ENCODE results near the gene HDAC4.
A peak's percentile ranks its signal among the peaks of the same experiment; 100 is the strongest.

Gene HDAC4

DNA sequence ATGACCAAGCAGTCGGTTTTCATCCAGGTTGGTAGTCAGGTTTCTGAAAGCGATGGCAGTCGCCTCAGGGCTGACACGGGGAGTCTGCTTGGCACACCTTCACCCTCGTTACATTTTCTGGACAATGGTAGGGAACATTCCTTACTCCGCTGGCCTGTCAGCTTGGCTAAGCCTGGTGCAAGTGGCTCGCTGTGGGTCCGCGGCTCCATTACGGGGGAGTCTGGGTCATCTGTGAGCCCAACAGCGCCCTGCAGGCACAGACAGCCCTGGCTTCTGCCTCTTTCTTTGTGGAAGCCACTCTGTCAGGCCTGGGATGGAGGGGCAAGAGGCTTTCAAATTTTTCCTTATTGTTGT lies 95.6 kb downstream of the HDAC4 start:
- DNase-seq: no peak

DNA sequence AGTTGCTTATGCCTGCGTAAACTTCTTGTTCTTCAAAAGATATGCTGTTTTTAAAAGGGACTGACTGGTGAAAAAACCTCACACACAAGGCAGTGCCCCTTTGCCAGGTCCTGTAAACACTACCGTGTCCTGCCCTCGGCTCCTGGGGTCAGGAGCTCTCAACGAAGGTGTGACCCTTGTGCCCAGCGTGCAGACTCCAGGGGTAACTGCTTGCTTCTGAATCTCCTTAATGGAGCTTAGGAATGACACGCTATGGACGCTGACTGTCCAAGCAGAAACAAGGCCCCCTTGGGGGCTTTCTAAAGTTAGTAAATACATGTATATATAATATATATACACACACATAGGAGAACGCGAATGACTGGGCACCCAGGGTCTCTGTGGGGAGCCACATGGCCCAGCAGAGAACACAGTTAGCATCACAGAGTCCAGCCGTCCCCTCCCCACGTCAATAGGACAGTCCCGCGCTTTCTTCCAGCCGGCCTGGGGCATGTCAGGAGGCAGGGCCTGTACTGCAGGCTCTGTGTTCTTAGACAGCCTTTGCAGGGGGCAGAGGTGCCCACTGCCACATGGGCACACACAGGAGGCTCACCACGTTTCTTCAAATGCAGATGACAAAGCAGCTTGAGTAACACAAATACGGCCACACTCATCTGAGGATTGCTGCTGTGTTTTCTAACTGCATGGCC lies 96.1 kb downstream of the HDAC4 start:
- DNase-seq: no peak

DNA sequence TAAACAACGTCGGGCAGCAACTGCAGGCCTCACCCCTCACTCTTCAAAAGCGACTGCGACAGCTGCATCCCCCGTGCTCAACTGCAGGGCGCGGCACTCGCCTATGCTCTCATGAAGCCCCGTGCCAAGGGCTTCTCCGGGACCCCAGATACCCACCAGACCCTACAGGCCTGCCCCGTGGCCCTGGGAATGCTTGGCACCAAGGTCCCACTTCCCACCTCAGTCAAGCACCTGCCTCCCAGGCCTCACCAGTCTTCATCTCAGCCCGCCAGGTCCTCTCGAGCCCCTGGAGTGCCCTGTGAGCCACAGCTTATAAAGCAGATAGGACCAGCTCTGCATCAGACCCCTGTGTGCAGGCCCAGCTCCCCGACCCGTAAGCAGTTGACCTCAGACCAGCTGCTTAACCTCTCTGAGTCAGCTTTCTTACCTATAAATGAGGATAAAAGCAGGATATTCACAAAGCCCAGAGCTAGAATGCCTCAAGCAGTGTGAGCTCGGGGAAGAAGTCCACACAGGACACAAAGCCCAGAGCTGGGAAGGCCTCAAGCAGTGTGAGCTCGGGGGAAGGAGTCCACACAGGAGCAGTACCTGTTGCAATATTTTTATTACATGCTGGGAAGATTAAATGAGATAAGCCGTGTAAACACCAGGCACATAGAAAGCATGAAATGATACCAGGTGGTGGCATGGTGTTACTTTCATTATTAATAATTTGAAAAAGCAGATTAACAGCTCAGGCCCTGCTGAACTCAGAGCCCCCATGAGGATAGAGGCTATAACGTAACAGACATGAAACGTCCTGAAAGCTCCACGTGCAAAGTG lies 96.9 kb downstream of the HDAC4 start:
- DNase-seq: no peak

DNA sequence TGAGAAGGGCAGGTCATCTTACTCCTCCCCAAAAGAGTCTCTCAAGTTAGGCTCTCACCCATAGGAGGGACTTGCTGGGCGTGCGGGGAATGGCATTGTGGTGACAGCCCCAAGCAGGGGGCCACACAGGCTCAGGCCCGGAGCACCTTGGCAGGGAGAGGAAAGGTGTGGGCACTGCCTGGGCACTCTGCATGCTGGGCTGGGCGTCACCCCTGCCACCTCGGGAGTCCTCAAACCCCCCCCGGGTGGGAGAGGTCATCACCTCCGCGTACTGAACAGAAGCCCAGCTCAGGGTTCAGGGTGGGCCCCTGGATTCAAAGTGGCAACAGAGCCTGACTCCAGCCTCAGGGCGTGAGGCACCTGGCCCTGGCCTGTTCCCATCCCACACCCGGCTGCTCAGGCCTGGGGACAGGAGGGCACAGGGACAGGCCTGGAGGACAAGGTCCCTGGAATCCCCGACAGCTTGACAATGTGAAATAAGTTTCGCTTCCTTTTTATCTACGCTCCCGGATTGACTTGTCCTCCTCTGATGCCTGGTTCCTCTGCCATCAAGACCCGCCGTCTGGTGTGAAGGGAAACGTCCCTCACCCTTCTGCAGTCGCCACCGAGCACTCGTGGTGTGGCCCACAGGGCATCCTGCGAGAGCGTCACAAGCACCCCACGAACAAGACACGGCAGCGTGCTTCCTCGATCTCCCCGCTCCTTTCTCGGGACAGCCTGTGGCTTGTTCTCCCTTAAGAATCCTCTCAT lies 97.8 kb downstream of the HDAC4 start:
- DNase-seq: no peak

DNA sequence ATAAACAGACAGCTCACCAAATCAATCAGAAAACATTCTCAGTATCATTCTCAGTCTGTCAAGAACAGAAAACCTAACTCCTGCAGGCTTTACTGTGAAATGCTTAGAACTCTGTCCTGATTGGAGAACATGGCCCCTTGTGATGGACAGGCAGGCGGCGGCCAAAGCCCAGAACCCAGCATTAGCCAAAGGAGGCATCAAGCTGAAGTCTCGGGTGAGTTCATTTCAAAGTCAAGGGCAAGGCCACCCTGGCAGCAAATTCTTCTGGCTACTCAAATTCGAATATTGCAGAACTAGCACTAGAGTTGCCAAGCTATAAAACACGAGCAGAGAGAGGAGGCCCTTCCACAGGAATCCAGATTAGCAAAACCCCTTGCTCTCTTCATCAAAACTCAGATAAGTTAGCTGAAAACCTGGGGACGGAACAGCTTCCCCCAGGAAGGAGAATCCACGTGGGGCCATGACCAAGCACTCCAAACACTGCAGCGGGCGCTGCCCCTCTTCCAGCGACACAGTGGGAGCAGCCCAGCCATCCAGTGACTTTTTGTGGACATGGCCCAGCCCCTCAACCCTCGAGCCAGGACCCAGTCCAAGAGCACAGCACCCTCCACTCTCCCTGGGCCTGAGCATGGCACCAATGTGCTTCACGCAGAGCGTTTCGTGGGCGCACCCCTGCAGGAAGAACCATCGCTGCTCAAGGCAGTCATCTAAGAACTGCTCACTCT lies 98.6 kb downstream of the HDAC4 start:
- DNase-seq: no peak

DNA sequence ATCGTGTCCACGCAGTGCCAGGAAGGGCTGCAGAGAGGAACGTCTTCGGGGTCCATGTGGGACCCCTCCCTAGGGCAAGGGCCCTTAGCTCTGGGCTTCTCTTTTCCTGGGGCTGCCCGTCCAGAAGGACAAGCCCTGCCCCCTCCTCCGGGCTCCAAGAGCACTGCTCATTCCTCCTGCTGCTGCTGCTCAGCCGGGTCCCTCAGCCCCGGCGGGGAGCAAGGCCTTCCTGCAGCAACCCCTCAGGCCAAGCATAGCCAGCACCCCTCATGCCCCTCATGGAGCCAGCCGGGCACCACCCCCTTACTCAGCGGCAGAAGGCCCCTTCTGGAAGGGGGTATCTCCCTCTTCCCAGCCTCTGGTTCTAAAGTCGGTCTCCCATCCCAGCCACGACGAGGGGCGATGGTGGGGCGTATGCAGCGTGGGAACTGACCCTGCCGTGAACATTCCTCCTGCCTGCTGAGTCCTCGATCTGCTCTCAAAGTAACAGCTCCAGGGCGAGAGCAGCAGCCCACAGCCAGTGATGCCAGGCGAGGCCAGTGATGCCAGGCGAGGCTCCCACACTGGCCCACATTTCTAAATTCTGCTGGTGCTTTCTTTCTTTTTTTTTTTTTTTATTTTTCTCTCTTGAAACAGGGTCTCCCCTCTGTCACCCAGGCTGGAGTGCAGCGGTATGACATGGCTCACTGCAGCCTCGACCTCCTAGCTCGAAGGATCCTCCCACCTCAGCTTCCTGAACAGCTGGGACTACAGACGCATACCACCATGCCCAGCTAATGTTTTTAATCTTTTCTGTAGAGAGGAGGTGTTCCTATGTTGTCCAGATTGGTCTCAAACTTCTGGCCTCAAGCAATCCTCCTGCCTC lies 99.7 kb downstream of the HDAC4 start:
- DNase-seq: peak in 1 of 2 experiments; percentile 2

DNA sequence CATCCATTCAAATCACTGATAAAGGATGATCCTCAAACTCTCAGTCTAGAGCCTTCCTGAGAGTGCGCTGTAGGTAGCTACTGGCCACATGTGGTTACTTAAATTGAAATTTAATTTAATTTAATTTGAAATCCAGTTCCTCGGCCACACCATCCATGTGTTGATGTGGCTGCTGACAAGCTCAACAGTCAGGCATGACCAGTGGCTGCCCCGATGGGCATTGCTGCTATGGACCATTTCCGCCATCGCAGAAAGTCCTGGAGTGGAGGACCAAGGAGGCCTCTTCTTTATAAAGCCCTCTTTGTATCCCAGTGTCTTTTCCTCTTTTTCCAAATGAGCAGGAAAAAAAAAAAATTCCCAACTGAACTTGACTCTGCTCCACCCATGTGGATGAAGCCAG lies 100.6 kb downstream of the HDAC4 start:
- DNase-seq: no peak

DNA sequence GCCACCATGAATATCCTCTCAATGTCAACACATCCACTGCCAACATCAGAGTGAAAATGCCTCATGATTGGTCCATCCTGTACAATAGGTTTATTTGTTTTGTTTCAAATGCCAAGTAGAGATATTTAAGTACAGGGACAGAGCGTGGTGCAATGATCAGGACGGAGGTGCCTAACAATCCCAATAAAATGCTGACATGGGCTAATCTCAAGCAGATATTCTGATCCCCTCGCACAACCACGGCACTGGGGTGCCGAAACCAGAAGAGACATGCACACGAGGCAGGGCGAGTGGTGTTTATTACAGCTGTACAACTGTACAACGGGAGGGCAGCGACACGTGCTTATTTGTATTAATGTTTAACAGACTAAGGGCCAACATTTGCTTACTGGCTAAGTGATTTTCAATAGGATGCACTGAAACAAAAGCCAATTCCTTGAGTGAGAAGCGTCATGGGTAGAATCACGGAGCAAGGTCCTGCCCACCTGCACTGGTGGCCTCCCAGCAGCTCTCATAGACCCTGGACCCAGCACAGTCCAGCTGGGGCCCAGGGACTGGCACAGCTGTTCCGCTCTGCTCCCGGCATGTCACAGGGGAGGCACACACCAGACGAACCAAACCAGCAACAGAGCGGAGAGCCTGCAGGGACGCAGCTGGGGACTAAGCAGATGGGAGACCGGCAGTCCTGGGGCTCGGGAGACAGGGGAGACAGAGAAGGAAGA lies 101.4 kb downstream of the HDAC4 start:
- no peak for DNase-seq

DNA sequence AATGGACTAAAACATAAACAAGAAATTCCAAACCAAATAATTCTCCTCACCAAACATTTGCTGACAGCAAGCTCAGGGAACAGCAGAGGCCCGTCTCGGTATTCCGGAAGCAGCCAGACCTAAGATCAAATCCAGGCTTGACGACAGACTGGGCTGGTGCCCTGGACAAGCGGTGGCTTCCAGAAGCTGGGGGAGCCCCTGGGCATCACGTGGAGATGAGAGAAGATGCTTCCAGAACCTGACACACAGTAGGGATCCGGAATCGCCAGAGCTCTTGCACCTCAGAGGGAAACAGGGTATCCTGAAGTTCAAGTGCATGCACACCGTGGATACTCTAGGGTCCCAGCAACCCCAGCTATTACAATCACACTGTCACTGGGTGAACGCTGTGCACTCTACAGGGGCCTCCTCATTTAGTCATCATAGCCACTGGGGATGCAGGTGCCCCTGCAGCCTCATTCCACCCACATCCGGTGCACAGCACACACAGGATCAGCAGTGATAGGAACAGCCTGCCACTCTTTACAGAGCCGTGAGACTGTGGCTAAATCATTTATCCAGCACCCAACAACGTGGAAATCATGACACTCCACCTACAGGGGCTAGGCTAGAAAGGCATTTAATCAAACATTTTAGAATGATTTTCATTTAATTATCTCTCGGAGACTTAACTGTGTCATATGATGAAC lies 102.6 kb downstream of the HDAC4 start:
- DNase-seq: peak; percentile 9 to 14

DNA sequence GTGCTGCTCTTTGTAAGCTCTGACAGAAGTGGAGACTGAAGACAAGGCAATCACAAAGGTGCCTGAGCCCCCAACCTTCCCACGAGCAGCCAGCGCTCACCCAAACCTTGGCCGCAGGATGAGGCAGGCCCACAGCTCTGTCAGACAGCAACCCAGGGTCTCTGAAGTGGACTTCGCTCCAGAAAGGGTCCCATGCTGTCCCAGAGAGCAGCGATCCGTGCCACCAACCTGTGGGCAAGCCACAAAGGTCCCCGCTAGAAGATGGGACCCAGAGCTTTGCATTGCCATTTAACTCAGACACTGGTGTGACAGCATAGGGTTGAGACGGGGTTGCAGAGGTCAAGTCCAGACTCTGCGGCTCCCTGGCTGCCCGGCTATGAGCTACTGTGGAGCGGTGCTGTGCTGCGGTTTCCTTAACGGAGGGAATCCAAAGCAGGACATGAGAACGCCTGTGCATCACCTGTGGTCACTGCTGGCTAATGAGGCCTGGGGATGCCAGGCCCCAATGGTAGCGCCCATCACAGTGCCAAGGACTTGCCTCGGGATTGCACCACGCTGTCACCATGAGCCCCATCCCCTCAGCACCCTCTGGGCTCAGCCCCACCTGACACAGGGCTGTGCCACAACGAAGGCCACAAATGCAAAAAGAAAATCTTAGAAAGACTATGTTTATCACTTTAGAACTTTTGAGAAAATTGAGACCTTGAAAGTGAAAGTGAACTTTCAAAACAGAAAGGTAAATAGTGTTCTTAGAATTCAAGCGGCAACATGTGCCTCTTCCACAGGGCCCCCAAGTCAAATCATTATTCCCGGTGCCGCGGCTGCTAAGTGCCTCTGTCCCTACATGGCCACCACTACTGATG lies 103.4 kb downstream of the HDAC4 start:
- no peak for DNase-seq

DNA sequence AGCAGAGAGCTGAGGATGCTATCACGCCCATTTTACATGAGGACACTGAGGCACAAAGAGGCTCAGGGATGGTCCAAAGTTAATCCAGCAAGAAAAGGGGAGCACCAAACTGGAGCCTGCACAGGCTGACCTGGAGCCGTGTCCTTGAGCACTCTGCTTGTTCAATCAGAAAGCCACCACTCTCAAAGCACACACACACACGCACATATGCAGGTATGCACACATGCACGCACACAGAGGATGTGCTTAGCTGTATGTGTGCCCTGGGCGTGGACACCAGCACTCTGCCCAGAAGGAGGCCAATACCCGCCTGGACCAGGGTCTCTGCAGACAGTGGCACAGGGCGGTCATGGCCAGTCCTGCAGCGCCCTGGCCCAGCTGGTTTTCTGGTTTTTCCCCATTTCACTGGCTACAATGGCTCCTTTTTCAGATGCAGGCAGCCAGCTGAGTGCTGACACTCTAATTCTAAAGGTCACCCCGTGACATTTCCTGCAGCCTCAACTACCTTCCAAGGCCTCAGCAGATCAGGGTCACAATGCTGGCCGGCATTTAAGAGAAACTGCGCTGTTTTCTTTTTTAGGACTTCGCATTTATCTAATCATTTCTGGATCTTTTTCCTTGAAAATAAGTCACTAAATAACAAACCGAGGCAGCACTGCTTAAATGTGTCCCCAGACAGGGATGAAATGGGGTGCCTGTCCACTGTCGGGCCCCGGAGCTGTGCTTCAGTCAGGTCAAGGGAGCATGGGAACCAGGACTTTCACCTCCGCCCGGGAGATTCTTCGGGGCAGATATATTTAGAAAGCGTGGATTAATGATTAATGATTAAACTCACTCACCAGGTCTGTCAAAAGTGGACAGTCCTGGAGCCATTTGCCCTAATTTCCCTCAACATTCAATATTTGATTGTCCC lies 104.5 kb downstream of the HDAC4 start:
- no peak for DNase-seq

DNA sequence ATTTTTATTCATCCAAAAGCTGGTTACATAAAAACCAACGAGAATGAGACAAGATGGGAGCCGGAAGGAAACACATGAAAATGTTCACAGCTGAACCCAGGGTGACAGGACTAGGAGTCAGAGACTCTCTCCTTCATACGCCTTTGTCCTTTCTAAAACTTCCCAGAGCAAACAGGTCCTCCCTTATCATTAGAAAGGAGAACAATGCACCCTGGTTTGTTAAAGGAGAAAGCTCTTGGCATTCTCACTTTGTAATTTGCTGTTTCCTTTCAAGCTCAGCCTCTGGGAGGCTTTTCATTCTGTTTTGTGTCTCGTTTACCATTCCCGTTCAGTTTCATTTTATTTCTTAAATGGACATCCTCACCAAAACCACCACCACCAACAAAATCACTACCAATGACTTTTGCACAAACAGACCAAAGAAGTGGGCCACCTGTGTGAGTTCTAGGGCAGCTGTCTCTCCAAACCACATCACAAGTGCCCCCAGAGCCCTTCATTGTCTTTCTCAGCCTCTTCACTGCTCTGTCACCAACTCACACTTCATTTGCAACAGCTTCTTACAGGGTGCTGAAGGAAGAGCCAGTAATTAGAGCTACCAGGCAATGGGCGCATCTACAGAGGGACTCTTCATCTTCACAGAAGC lies 105.3 kb downstream of the HDAC4 start:
- DNase-seq: no peak

DNA sequence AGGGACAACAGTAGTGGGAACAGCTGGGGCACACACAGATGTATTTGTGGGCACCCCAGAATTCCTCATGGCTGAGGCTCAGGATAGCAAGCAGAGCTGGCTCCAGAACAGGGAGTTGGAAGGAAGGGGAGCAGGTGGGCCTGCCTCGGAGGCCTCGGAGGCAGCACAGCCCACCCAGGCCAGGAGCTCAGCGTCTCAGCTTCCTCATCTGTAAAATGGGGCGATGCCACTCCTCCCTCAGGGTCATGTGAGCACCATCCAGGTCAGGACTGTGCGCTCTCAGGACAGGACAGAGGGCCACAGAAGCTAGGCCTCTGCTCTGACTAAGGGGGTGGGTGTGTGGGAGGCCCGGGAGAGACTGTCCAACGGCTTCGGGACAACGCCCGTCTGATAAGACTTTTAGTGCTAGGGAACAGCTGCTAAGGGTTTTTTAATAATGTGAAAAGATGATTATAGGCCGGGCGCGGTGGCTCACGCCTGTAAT lies 106.2 kb downstream of the HDAC4 start:
- DNase-seq: no peak

DNA sequence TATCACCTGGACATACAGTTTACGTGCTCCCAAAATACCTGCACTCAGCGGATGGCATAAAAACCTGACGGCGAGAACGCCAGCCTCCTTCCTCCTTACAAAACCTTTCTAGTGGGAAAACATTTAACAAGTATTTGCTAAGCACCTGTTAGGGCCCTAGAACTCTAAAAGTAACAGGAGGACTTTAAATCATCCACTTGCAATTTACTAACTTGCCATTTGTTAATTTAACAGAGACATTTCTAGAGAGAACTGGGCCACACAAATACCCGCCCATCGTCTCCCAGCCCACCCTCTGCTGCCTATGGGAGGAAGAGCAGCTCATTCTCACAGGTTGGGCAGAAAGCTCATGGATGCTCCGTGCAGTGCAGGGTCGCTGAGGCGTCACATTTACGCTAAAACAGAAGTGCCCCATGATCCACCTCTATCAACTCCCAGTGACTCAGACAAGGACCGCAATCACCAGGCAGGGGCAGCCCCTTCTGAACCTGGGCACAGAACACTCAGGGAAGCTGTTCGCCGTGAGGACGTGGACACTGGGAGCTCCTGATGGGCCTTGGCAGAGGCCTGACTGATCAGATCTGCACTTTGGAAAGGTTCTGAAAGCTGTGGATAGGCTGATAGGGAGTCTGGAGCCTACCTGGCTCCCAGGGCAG lies 106.9 kb downstream of the HDAC4 start:
- no peak for DNase-seq

DNA sequence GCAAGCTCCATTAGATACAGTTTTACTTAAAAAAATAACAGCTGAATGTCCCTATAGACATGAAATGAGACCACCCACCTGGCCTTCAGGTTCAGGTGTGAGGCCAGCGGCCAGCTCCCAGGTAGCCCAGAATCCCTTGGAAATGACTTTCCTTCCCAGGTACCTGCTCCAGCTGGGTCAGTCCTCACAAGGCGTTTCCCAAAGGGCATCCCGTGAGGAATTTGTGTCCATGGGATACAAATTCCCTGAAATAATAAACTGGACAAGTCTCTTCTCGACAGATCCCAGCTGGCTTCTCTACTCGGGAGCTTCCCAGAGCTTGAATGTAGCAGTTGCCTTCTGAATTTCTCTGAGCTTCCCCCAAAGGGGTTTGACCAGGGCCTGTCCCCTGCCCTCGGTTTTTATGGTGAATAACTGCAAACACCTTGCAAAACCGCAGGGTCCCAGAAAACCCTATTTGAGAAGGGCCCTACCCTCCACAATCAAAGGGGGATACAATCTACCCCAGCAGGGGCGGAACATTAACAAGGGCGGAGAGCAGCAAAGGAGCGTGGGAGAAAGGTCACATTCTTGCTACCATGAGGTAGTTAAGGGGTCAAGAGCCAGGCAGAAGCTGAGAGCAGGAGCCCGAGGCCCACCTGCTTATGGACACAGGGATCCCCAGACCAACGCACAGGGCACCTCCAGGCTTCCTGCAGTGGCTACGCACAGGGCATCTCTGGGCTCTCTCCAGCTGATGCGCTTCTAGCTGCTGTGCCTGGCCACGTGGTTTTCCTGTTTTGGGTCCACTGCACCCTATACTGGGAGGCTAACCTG lies 107.7 kb downstream of the HDAC4 start:
- no peak for DNase-seq

DNA sequence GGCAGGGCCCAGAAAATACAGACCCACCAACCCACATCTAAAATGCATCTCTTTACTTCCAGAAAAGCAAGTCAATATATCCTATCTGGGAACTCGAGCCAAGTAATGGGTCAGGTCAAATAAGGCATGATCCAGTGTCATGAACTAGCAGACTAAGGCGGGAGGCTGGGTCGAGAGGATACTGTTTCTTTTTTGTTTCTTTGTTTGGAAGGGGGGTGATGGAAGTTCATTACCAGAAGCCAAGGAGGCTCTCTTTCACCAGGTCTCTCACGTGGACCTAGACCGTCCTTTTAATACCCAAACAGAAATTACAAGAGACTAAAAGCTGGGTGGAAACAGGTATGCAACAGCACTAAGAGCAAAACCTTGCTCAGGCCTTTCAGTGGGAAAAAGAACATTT lies 108.3 kb downstream of the HDAC4 start:
- DNase-seq: no peak

Data from Kasumi-1 (cell line).